C4-2B (cell line): ENCODE results near the gene FIG4.

Source experiments
- ZFX ChIP-seq: fragments of 450-650 bp; IDR thresholded peaks from 2 replicates; pipeline ENCODE4 v1.6.1; 2017
- TF ChIP-seq, protein P1 (sequence below): fragments of 450-650 bp; conservative IDR thresholded peaks from 2 replicates; pipeline ENCODE4 v1.5.1; 2017; ENCODE audit warnings: mild to moderate bottlenecking

DNA sequence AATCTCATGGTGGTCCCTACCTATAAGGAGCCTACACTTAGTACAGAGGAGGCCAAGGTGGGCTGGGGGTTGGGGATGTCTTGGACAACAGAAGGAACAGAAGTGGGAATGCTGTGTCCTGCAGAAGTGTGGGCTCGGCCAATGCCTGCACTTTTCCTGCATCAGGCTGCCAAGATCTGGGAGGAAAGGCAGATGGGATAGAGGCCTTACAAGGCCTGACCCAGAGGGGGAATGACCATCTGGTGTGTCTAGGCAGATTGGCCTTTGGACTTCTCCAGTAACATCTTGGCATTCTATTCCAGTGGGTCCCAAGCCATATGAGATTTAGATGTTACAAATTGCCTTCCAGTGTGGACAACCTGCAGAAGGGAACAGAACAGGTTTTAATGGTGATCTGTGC lies 162.3 kb downstream of the FIG4 start:
- TF ChIP-seq, protein P1, sequence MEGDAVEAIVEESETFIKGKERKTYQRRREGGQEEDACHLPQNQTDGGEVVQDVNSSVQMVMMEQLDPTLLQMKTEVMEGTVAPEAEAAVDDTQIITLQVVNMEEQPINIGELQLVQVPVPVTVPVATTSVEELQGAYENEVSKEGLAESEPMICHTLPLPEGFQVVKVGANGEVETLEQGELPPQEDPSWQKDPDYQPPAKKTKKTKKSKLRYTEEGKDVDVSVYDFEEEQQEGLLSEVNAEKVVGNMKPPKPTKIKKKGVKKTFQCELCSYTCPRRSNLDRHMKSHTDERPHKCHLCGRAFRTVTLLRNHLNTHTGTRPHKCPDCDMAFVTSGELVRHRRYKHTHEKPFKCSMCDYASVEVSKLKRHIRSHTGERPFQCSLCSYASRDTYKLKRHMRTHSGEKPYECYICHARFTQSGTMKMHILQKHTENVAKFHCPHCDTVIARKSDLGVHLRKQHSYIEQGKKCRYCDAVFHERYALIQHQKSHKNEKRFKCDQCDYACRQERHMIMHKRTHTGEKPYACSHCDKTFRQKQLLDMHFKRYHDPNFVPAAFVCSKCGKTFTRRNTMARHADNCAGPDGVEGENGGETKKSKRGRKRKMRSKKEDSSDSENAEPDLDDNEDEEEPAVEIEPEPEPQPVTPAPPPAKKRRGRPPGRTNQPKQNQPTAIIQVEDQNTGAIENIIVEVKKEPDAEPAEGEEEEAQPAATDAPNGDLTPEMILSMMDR, result no peak
- TF ChIP-seq ZFX, result no peak
